Mesenchymal stem cell (in vitro differentiated cells and primary cell): ENCODE data around the gene PDCD6IP.

Source experiments
- DNase-seq: peaks from one replicate; pipeline ENCODE4 v3.0.0-alpha.2; 2013
- H2AFZ ChIP-seq: one replicate; pipeline ENCODE4 v1.6.1; 2013; ENCODE audit warnings: low read depth, mild to moderate bottlenecking, control low read depth, inconsistent platforms, low read length, moderate library complexity
- H2AK5ac ChIP-seq: 2 replicates; pipeline ENCODE4 v1.6.1; 2013; ENCODE audit warnings: low read length, moderate library complexity, mild to moderate bottlenecking, inconsistent platforms; ENCODE audit not compliant: severe bottlenecking
- H2BK120ac ChIP-seq: one replicate; pipeline ENCODE4 v1.6.1; 2013; ENCODE audit warnings: low read depth, mild to moderate bottlenecking, inconsistent platforms, low read length, moderate library complexity
- H2BK12ac ChIP-seq, 2 experiments: one replicate each; pipeline ENCODE4 v1.6.1; 2013; ENCODE audit warnings: inconsistent platforms in 2 of 2, low read length in 2 of 2, mild to moderate bottlenecking in 2 of 2, moderate library complexity in 2 of 2, control low read depth in 1 of 2
- H2BK15ac ChIP-seq: one replicate; pipeline ENCODE4 v1.6.1; 2013; ENCODE audit warnings: mild to moderate bottlenecking, low read depth, inconsistent platforms; ENCODE audit not compliant: poor library complexity, severe bottlenecking
- H2BK5ac ChIP-seq: 2 replicates; pipeline ENCODE4 v1.6.1; 2013; ENCODE audit warnings: low read depth, mild to moderate bottlenecking, low read length, control low read depth, inconsistent platforms; ENCODE audit not compliant: poor library complexity, severe bottlenecking
- H3K14ac ChIP-seq, 2 experiments: one replicate each; pipeline ENCODE4 v1.6.1; 2013; ENCODE audit warnings: inconsistent platforms in 2 of 2, low read length in 2 of 2, control low read depth in 1 of 2, mild to moderate bottlenecking in 1 of 2, moderate library complexity in 1 of 2
- H3K18ac ChIP-seq, 2 experiments: one replicate each; pipeline ENCODE4 v1.6.1; 2013; ENCODE audit warnings: inconsistent platforms in 2 of 2, low read length in 2 of 2, control low read depth in 1 of 2, low read depth in 1 of 2, mild to moderate bottlenecking in 1 of 2
- H3K23ac ChIP-seq, 2 experiments: one replicate each; pipeline ENCODE4 v1.6.1; 2013; ENCODE audit warnings: inconsistent platforms in 2 of 2, low read length in 2 of 2, mild to moderate bottlenecking in 2 of 2, moderate library complexity in 2 of 2, control low read depth in 1 of 2
- H3K27ac ChIP-seq: 2 replicates; pipeline ENCODE4 v1.5.1; 2013; ENCODE audit warnings: mild to moderate bottlenecking, moderate library complexity, low read length, control low read depth, inconsistent platforms; ENCODE audit not compliant: poor library complexity, severe bottlenecking
- H3K27me3 ChIP-seq, 2 experiments: 2 replicates each; pipeline versions ENCODE4 v1.6.1 to v1.7.0; 2013; ENCODE audit warnings: low read length in 2 of 2, mild to moderate bottlenecking in 2 of 2, moderate library complexity in 2 of 2, control low read depth in 1 of 2, inconsistent platforms in 1 of 2; ENCODE audit not compliant: control insufficient read depth in 1 of 2, insufficient read depth in 1 of 2
- H3K36me3 ChIP-seq, 2 experiments: 2 replicates each; pipeline versions ENCODE4 v1.6.1 to v1.7.0; 2013; ENCODE audit warnings: low read length in 2 of 2, control low read depth in 1 of 2, inconsistent platforms in 1 of 2, low read depth in 1 of 2, mild to moderate bottlenecking in 1 of 2; ENCODE audit not compliant: insufficient read depth in 2 of 2, control insufficient read depth in 1 of 2
- H3K4ac ChIP-seq, 2 experiments: one replicate each; pipeline ENCODE4 v1.6.1; 2013; ENCODE audit warnings: inconsistent platforms in 2 of 2, low read length in 2 of 2, mild to moderate bottlenecking in 2 of 2, moderate library complexity in 2 of 2, control low read depth in 1 of 2, low read depth in 1 of 2
- H3K4me1 ChIP-seq: 2 replicates; pipeline ENCODE4 v1.6.1; 2013; ENCODE audit warnings: low read depth, low read length, control low read depth; ENCODE audit not compliant: control insufficient read depth, insufficient read depth
- H3K4me2 ChIP-seq: 2 replicates; pipeline ENCODE4 v1.6.1; 2013; ENCODE audit warnings: low read length, mild to moderate bottlenecking, inconsistent platforms; ENCODE audit not compliant: poor library complexity, severe bottlenecking
- H3K4me3 ChIP-seq, 2 experiments: 2 replicates each; pipeline versions ENCODE4 v1.5.1 to v1.7.0; 2013; ENCODE audit warnings: low read length in 2 of 2, mild to moderate bottlenecking in 2 of 2, control low read depth in 1 of 2, low read depth in 1 of 2; ENCODE audit not compliant: insufficient read depth in 1 of 2
- H3K79me1 ChIP-seq: replicated peaks from 2 replicates; pipeline ENCODE4 v1.6.1; 2013; ENCODE audit warnings: mild to moderate bottlenecking, control low read depth, low read length, inconsistent platforms; ENCODE audit not compliant: poor library complexity, severe bottlenecking
- H3K9ac ChIP-seq: 2 replicates; pipeline ENCODE4 v1.7.0; 2013; ENCODE audit warnings: mild to moderate bottlenecking, low read length, moderate library complexity
- H3K9me3 ChIP-seq: 2 replicates; pipeline ENCODE4 v1.7.0; 2013; ENCODE audit warnings: mild to moderate bottlenecking, low read length; ENCODE audit not compliant: control insufficient read depth
- H4K8ac ChIP-seq: one replicate; pipeline ENCODE4 v1.6.1; 2013; ENCODE audit warnings: inconsistent platforms, mild to moderate bottlenecking, low read length, moderate library complexity
- H4K91ac ChIP-seq: one replicate; pipeline ENCODE4 v1.6.1; 2013; ENCODE audit warnings: mild to moderate bottlenecking, low read length, inconsistent platforms
- WGBS: methylation state at CpG from one replicate; pipeline ENCODE4 v1.1.7; 2013; ENCODE audit warnings: mixed read lengths; 5-methylcytosine and 5-hydroxymethylcytosine counted together

PDCD6IP gene

GRCh38 chr3:33810545-33810944 is 12.1 kb downstream of the PDCD6IP start:
- Histone ChIP-seq H3K79me1 (peaks cover 7% of the 10 kb centered on the region), H2BK15ac (no peak overlapping the region), H3K18ac (no peak overlapping the region), H2AK5ac (no peak overlapping the region), H3K9ac (no peak overlapping the region), H3K4me3 (no peak overlapping the region), H4K8ac (no peak overlapping the region), H3K4me2 (no peak overlapping the region), H3K14ac (no peak overlapping the region), H3K9me3 (no peaks in the 10 kb centered on the region), H4K91ac (no peak overlapping the region), H2BK12ac (no peak overlapping the region), H3K36me3 (peaks cover 6 to 40% of the 10 kb centered on the region in 2 experiments), H3K23ac (no peak overlapping the region), H3K27me3 (no peaks in the 10 kb centered on the region), H2BK120ac (no peak overlapping the region), H2BK5ac (no peak overlapping the region), H3K4ac (no peak overlapping the region), H3K27ac (no peak overlapping the region), H3K4me1 (peaks cover 5% of the 10 kb centered on the region), H2AFZ (no peak overlapping the region)
- no peak for DNase-seq
- 100% methylated on average over 1 of the region's 1 CpG for WGBS

GRCh38 chr3:33821989-33822388 is 23.6 kb downstream of the PDCD6IP start:
- H3K4ac ChIP-seq = no peak overlapping the region
- H4K91ac ChIP-seq = no peak overlapping the region
- H2BK5ac ChIP-seq = no peak overlapping the region
- H3K14ac ChIP-seq = no peak overlapping the region
- H3K23ac ChIP-seq = no peak overlapping the region
- no peaks in the 10 kb centered on the region for H3K4me1 ChIP-seq
- no peak for DNase-seq
- no peak overlapping the region for H2BK15ac ChIP-seq
- no peak overlapping the region for H3K9ac ChIP-seq
- H2AK5ac ChIP-seq = no peak overlapping the region
- H3K79me1 ChIP-seq = peaks cover 11% of the 10 kb centered on the region
- no peak overlapping the region for H2BK120ac ChIP-seq
- H2BK12ac ChIP-seq = no peak overlapping the region
- WGBS = 100% methylated on average over 1 of the region's 4 CpGs
- no peak overlapping the region for H2AFZ ChIP-seq
- H3K36me3 ChIP-seq = peaks cover 14 to 62% of the 10 kb centered on the region in 2 experiments
- no peak overlapping the region for H3K27ac ChIP-seq
- H3K27me3 ChIP-seq = no peaks in the 10 kb centered on the region
- H3K4me3 ChIP-seq = no peak overlapping the region
- no peak overlapping the region for H3K18ac ChIP-seq
- H3K4me2 ChIP-seq = no peak overlapping the region
- H4K8ac ChIP-seq = no peak overlapping the region
- no peaks in the 10 kb centered on the region for H3K9me3 ChIP-seq

- Histone ChIP-seq H4K8ac (no peak overlapping the region), H2AFZ (no peak overlapping the region), H2AK5ac (no peak overlapping the region), H3K4me2 (no peak overlapping the region), H3K79me1 (peaks cover 8% of the 10 kb centered on the region), H3K4me1 (no peaks in the 10 kb centered on the region), H3K9ac (no peak overlapping the region), H3K18ac (no peak overlapping the region), H3K4ac (no peak overlapping the region), H2BK120ac (no peak overlapping the region), H3K4me3 (no peak overlapping the region), H3K23ac (no peak overlapping the region), H3K36me3 (peaks cover 7 to 77% of the 10 kb centered on the region in 2 experiments), H4K91ac (no peak overlapping the region), H3K27me3 (no peaks in the 10 kb centered on the region), H3K9me3 (no peaks in the 10 kb centered on the region), H3K14ac (no peak overlapping the region), H2BK15ac (no peak overlapping the region), H3K27ac (no peak overlapping the region), H2BK5ac (no peak overlapping the region), H2BK12ac (no peak overlapping the region)
- WGBS = 100% methylated on average over 1 of the region's 1 CpG
- no peak for DNase-seq
Observed at GRCh38 chr3:33823821-33824220, 25.4 kb downstream of the PDCD6IP start.

GRCh38 chr3:33825111-33825510 is 26.7 kb downstream of the PDCD6IP start:
- no peak overlapping the region for H3K14ac ChIP-seq
- H4K8ac ChIP-seq = no peak overlapping the region
- H3K4ac ChIP-seq = no peak overlapping the region
- no peaks in the 10 kb centered on the region for H3K4me1 ChIP-seq
- no peak overlapping the region for H2BK15ac ChIP-seq
- no peak overlapping the region for H3K18ac ChIP-seq
- 100% methylated on average over 5 of the region's 5 CpGs for WGBS
- peaks cover 7 to 86% of the 10 kb centered on the region in 2 experiments for H3K36me3 ChIP-seq
- no peak overlapping the region for H2BK120ac ChIP-seq
- no peak overlapping the region for H2BK5ac ChIP-seq
- H2BK12ac ChIP-seq = no peak overlapping the region
- H4K91ac ChIP-seq = no peak overlapping the region
- H3K4me3 ChIP-seq = no peak overlapping the region
- no peaks in the 10 kb centered on the region for H3K9me3 ChIP-seq
- H2AK5ac ChIP-seq = no peak overlapping the region
- H3K27ac ChIP-seq = no peak overlapping the region
- no peak overlapping the region for H2AFZ ChIP-seq
- H3K79me1 ChIP-seq = peaks cover 11% of the 10 kb centered on the region
- DNase-seq = no peak
- no peak overlapping the region for H3K23ac ChIP-seq
- H3K27me3 ChIP-seq = no peaks in the 10 kb centered on the region
- no peak overlapping the region for H3K4me2 ChIP-seq
- H3K9ac ChIP-seq = no peak overlapping the region
